Fibroblast of mammary gland (primary cell): ENCODE measurements around the gene ABCD4.
A peak's percentile ranks its signal among the peaks of the same experiment; 100 is the strongest.

Experiments
- DNase-seq: peaks from one replicate; pipeline ENCODE4 v3.0.0-alpha.2; 2010; ENCODE audit warnings: low read depth
- H3K4me3 ChIP-seq: 2 replicates; pipeline ENCODE4 v1.5.1; 2011; ENCODE audit warnings: low read depth, mild to moderate bottlenecking, low read length, moderate library complexity; ENCODE audit not compliant: control insufficient read depth
- TF ChIP-seq, protein P1 (sequence below): conservative IDR thresholded peaks from 2 replicates; pipeline ENCODE4 v1.5.1; 2011; ENCODE audit warnings: low read depth, low read length, inconsistent platforms; ENCODE audit not compliant: control insufficient read depth, insufficient read depth

Gene ABCD4

DNA sequence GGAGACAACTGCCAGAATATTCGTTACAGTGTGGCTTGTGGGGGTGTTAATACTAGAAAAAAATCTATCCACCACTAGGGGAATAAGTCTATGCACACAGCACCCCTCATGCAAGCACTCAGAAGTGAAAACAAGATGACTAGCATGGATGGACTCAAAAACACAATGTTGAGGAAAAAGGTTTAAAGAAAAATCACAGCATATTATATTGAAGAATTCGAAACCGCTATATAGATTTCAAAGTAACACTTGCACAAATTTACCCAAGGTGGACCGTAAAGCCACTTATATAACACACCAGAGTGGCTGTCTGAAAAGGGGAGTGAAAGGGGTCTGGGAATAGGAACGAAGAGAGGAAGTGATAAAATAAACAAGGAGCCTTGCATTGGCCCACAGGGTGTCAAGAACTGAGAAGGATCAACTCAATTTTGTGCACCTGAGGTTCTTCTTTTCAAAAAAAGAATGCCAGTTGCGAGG is 544 bp downstream of the ABCD4 start:
- H3K4me3 ChIP-seq: peak overlapping the region; percentile 93
- DNase-seq: peak; percentile 56
- TF ChIP-seq, protein P1, sequence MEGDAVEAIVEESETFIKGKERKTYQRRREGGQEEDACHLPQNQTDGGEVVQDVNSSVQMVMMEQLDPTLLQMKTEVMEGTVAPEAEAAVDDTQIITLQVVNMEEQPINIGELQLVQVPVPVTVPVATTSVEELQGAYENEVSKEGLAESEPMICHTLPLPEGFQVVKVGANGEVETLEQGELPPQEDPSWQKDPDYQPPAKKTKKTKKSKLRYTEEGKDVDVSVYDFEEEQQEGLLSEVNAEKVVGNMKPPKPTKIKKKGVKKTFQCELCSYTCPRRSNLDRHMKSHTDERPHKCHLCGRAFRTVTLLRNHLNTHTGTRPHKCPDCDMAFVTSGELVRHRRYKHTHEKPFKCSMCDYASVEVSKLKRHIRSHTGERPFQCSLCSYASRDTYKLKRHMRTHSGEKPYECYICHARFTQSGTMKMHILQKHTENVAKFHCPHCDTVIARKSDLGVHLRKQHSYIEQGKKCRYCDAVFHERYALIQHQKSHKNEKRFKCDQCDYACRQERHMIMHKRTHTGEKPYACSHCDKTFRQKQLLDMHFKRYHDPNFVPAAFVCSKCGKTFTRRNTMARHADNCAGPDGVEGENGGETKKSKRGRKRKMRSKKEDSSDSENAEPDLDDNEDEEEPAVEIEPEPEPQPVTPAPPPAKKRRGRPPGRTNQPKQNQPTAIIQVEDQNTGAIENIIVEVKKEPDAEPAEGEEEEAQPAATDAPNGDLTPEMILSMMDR: peak; percentile 63

DNA sequence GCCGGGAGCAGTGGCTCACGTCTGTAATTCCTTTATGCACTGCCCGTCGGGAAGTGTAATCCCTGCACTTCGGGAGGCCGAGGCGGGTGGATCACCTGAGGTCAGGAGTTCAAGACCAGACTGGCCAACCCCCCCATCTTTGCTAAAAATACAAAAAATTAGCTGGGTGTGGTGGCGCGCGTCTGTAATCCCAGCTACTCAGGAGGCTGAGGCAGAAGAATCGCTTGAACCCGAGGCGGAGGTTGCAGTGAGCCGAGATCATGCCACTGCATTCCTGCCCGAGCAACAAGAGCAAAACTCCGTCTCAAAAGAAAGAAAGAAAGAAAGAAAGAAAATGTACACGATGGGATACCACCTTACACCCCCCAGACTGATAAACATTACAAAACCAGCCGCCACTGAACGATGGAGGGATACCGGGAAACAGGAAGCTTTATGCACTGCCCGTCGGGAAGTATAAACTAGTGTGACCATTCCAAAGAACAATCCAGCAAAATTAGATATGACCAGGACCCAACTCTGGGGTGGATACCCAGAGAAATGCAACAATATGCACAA is 1.1 kb downstream of the ABCD4 start:
- TF ChIP-seq, protein P1: no peak
- DNase-seq: no peak
- peak overlapping the region; percentile 93 for H3K4me3 ChIP-seq

DNA sequence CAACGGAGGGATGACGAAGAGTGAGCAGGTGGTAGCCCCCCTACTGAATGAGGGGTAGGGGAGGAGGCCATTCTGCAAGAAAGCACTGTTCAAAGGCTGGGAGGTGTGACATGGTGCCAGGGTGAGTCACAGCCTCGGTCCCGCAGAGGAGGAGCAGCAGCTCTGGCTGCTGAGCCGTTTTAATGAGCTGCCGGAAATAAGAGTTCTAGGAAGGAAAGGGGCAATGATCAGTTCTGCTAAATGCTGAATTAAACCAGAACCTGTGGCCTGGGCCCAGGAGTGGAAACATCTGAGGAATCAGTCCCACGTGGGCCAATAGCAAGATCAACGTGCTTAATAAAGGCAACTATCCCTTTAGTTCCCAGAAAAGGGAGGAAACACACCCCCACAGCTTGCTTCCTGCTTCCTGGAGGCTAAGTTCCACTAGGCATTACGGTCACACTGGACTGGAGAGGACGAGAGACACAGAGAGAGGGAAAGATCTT is 3.6 kb downstream of the ABCD4 start:
- DNase-seq: peak; percentile 58
- TF ChIP-seq, protein P1: no peak
- peak overlapping the region; percentile 6 for H3K4me3 ChIP-seq

DNA sequence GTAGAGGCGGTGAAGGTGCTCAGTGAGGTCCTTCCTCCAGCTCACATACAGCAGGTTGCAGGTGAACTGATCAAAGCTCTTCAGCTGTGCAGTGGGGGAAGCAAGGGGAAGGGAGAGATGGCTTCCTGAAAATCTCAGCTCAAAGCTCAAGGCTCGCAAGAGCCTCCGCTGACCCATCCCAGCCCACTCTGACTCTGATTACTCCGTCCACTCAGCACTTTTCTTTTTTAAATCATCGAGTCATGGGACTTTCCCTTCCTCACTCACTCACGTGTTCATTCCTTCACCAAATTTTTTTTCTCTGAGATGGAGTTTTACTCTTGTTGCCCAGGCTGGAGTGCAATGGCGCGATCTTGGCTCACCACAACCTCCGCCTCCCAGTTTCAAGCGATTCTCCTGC is 4.7 kb downstream of the ABCD4 start:
- H3K4me3 ChIP-seq: no peak overlapping the region
- DNase-seq: no peak
- TF ChIP-seq, protein P1: no peak

DNA sequence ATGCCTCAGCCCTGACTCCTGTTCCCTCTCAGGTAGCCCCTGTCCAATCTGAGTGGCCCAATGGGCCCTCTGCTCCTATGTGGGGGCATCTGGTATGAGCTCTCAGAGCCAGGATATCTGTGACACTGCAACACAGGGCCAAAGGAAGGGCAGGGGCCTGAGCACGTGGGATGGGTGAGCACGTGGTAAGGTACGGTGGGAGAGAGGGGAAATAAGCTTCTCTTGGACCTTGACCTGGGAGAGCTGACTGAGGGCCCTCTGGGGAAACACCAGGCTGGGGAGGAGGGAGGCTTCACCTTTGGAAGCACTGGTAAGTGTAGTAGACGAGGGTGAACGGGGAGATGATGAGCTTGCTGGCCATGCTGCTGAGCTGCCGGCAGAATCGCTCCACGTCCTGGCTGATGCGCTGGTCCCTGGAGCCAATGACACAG is 6.7 kb downstream of the ABCD4 start:
- DNase-seq: no peak
- TF ChIP-seq, protein P1: no peak
- no peak overlapping the region for H3K4me3 ChIP-seq

DNA sequence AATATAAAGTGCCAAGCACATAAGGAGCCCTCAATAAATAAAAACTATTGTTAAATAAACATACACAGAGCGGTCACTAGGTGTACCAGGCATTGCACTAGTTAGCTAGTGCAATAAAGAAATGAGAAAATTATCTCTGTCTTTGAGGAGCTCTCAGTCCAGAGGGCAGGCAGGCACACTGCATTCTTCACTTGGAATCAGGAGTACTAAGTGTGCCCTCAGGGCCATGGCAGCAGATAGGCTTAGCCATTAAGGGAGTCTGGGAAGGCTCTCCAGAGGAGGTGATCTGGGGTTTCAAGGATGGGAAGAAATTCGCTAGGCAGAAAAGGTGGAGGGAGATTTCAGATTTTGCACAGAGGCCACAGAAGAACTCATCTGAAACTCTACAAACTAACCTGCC is 9.1 kb downstream of the ABCD4 start:
- no peak for DNase-seq
- H3K4me3 ChIP-seq: no peak overlapping the region

More for the DNA sequence above, 9.1 kb downstream of the ABCD4 start:
- TF ChIP-seq, protein P1: no peak
